Measurements from ENCODE around the gene TOP3B.

The TOP3B gene

GRCh38 chr22:21961886-21962654 is 20.5 kb downstream of the TOP3B start:
- TF ChIP-seq CTCF (IDR thresholded peaks at IDR 0.05; ENCODE audit: insufficient read depth, low read length, poor library complexity, severe bottlenecking) (no peak), EZH2phosphoT487 (conservative IDR thresholded peaks at IDR 0.05; ENCODE audit: low read length) (no peak)
- Histone ChIP-seq H3K79me2 (ENCODE audit: insufficient read depth, low read length) (no peaks in the 10 kb centered on the region), H3K9me2 (replicated peaks; ENCODE audit: insufficient read depth, low read length) (no peaks in the 10 kb centered on the region), H3K27ac (ENCODE audit: low read depth, low read length) (no peak overlapping the region), H3K4me2 (ENCODE audit: low read depth, low read length, poor library complexity, severe bottlenecking) (no peak overlapping the region), H3K4me3 (ENCODE audit: insufficient read depth, low read length, poor library complexity, severe bottlenecking) (no peak overlapping the region), H3F3A (ENCODE audit: insufficient read depth) (no peaks in the 10 kb centered on the region), H3K36me3 (ENCODE audit: low read length) (no peaks in the 10 kb centered on the region), H3K9ac (ENCODE audit: low read length) (no peak overlapping the region), H4K20me1 (ENCODE audit: low read depth, low read length) (no peaks in the 10 kb centered on the region), H2AFZ (ENCODE audit: low read depth, low read length, severe bottlenecking) (no peak overlapping the region), H3K27me3 (ENCODE audit: low read length) (no peaks in the 10 kb centered on the region), H3K9me3 (ENCODE audit: insufficient read depth, low read length) (no peaks in the 10 kb centered on the region)

GRCh38 chr22:21961127-21961867 is 21.3 kb downstream of the TOP3B start:
- no peaks in the 10 kb centered on the region for H3K36me3 ChIP-seq (ENCODE audit: low read length)

GRCh38 chr22:21960200-21961126 is 22.1 kb downstream of the TOP3B start:
- Histone ChIP-seq H3K4me3 (ENCODE audit: insufficient read depth, low read length, poor library complexity, severe bottlenecking) (no peak overlapping the region), H3F3A (ENCODE audit: insufficient read depth) (no peaks in the 10 kb centered on the region), H3K9me3 (ENCODE audit: insufficient read depth, low read length) (no peaks in the 10 kb centered on the region), H3K36me3 (ENCODE audit: low read length) (no peaks in the 10 kb centered on the region), H3K4me2 (ENCODE audit: low read depth, low read length, poor library complexity, severe bottlenecking) (no peak overlapping the region), H3K9ac (ENCODE audit: low read length) (no peak overlapping the region), H3K79me2 (ENCODE audit: insufficient read depth, low read length) (no peaks in the 10 kb centered on the region), H3K27me3 (ENCODE audit: low read length) (no peaks in the 10 kb centered on the region), H3K9me2 (replicated peaks; ENCODE audit: insufficient read depth, low read length) (no peaks in the 10 kb centered on the region), H4K20me1 (ENCODE audit: low read depth, low read length) (no peaks in the 10 kb centered on the region), H2AFZ (ENCODE audit: low read depth, low read length, severe bottlenecking) (no peak overlapping the region), H3K27ac (ENCODE audit: low read depth, low read length) (no peak overlapping the region)
- TF ChIP-seq EZH2phosphoT487 (conservative IDR thresholded peaks at IDR 0.05; ENCODE audit: low read length) (no peak), CTCF (IDR thresholded peaks at IDR 0.05; ENCODE audit: insufficient read depth, low read length, poor library complexity, severe bottlenecking) (no peak)

More at GRCh38 chr22:21961127-21961867, 21.3 kb downstream of the TOP3B start:
- Histone ChIP-seq H3F3A (ENCODE audit: insufficient read depth) (no peaks in the 10 kb centered on the region), H3K9ac (ENCODE audit: low read length) (no peak overlapping the region), H3K79me2 (ENCODE audit: insufficient read depth, low read length) (no peaks in the 10 kb centered on the region), H2AFZ (ENCODE audit: low read depth, low read length, severe bottlenecking) (no peak overlapping the region), H3K27me3 (ENCODE audit: low read length) (no peaks in the 10 kb centered on the region), H3K9me2 (replicated peaks; ENCODE audit: insufficient read depth, low read length) (no peaks in the 10 kb centered on the region), H3K4me3 (ENCODE audit: insufficient read depth, low read length, poor library complexity, severe bottlenecking) (no peak overlapping the region), H3K9me3 (ENCODE audit: insufficient read depth, low read length) (no peaks in the 10 kb centered on the region), H3K27ac (ENCODE audit: low read depth, low read length) (no peak overlapping the region), H3K4me2 (ENCODE audit: low read depth, low read length, poor library complexity, severe bottlenecking) (no peak overlapping the region), H4K20me1 (ENCODE audit: low read depth, low read length) (no peaks in the 10 kb centered on the region)
- no peak for TF ChIP-seq CTCF (IDR thresholded peaks at IDR 0.05; ENCODE audit: insufficient read depth, low read length, poor library complexity, severe bottlenecking)
- no peak for TF ChIP-seq EZH2phosphoT487 (conservative IDR thresholded peaks at IDR 0.05; ENCODE audit: low read length)

Measured in SU-DHL-6 (cell line).